ENCODE data around the gene ZNF500. TPM values are rescaled to one million over a fixed set of nuclear protein-coding genes. Genes with fewer than 3 reads are reported as not detected.

Gene ZNF500
- total RNA-seq, 4 donors from 2014 or later = 4.5 to 9.7 (median 8.4) TPM

DNA sequence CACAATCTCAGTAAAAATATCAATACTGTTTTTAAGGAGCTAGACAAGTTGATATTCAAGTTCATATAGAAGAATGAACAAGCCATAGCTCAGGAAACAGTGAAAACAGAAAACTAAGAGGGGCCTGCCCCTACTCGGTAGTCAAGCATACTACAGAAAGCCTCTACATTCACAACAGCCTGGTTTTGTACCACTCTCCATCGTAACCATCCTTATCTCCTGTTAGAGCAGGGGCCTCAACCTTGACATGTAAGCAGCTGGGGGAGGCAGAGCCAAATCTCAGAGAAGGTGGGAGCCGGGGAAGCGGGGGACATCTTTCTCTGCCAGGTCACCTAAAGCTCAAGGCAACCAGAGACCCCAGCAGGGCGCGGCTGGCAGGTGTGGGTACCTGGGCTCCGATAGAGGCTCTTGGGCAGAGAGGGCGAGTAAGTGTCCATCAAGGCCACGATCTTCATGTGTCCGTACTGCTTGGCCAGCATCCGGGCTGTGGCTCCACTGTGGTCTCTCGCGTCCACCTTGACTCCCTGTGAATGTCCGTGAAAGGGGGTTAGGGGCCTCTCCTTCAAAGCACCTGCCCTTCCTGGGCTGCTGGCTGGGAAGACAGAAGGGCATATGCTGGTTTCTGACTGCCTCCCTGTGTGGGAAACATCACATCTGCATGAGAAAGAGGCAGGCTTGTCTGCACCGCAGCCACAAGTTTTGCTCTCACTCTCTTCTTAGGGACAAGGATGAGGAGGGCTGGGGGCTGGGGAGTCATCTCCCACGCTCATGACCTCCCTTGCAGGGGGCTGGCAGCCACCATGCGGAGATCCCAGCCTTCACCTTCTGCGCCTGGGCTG, 53.1 kb downstream of the ZNF500 start:
- no peak overlapping the region for H3K4me3 ChIP-seq
- peaks cover 0 to 90% (median 8%) of the 10 kb centered on the region in 3 donors for H3K36me3 ChIP-seq
- no peaks in the 10 kb centered on the region for H3K4me1 ChIP-seq
- intact Hi-C loops (cut with DNase I) = no loop called here
- no peaks in the 10 kb centered on the region for H3K9me3 ChIP-seq
- no peak for DNase-seq
- WGBS, 2 donors = 87 to 91% methylated on average over 7 to 16 of the region's 18 CpGs
- no peaks in the 10 kb centered on the region for H3K27me3 ChIP-seq
- TF ChIP-seq POLR2A (IDR thresholded peaks at IDR 0.05) = no peak
- no peak overlapping the region for H3K27ac ChIP-seq

DNA sequence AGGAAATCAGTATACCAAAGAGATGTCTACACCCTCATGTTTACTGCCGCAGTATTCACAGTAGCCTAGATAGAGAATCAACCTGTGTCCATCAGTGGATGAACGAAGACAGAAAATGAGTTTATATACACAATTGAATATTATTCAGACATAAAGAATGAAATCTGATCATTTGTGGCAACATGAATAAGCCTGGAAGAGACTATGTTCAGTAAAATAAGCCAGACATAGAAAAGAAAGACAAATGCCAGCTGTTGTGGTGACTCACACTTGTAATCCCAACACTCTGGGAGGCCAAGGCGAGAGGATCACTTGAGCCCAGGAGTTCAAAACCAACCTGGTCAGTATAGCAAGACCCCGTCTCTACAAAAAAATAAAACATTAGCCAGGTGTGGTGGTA, 57.5 kb downstream of the ZNF500 start:
- no peak for TF ChIP-seq POLR2A (IDR thresholded peaks at IDR 0.05)
- TF ChIP-seq, protein P1, sequence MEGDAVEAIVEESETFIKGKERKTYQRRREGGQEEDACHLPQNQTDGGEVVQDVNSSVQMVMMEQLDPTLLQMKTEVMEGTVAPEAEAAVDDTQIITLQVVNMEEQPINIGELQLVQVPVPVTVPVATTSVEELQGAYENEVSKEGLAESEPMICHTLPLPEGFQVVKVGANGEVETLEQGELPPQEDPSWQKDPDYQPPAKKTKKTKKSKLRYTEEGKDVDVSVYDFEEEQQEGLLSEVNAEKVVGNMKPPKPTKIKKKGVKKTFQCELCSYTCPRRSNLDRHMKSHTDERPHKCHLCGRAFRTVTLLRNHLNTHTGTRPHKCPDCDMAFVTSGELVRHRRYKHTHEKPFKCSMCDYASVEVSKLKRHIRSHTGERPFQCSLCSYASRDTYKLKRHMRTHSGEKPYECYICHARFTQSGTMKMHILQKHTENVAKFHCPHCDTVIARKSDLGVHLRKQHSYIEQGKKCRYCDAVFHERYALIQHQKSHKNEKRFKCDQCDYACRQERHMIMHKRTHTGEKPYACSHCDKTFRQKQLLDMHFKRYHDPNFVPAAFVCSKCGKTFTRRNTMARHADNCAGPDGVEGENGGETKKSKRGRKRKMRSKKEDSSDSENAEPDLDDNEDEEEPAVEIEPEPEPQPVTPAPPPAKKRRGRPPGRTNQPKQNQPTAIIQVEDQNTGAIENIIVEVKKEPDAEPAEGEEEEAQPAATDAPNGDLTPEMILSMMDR (IDR thresholded peaks at IDR 0.05) = no peak
- intact Hi-C loops (cut with DNase I) = no loop called here
- Histone ChIP-seq H3K4me1 (peaks cover 0 to 5% (median 0%) of the 10 kb centered on the region in 3 donors), H3K27ac (no peak overlapping the region), H3K9me3 (no peaks in the 10 kb centered on the region), H3K36me3 (peaks cover 0 to 97% (median 26%) of the 10 kb centered on the region in 3 donors), H3K4me3 (no peak overlapping the region), H3K27me3 (no peaks in the 10 kb centered on the region)
- 88 to 92% methylated on average over 4 of the region's 4 CpGs for WGBS, 2 donors
- no peak for DNase-seq

DNA sequence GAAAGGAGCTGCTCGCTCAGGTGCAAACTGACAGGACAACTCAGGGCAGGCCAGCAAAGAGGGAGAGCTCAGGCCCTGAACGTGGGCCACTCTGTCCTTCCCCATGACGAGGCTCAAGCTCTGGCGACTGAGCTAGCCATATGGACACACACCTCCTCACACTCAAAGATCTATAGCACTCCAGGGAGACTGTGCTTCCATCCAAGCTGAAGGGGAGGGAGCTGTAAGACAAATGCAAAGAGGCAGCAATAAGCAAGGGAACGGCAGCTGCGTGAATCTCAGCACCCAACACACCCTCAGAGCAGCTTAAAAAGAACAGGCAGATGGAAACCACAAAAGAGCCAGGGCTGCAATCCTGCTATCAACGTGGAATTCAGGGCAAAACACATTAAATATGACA, 60.1 kb downstream of the ZNF500 start:
- no peaks in the 10 kb centered on the region for H3K9me3 ChIP-seq
- H3K4me3 ChIP-seq = no peak overlapping the region
- 86 to 93% methylated on average over 7 of the region's 7 CpGs for WGBS, 2 donors
- DNase-seq = no peak
- H3K4me1 ChIP-seq = peaks cover 0 to 11% (median 0%) of the 10 kb centered on the region in 3 donors
- H3K27me3 ChIP-seq = no peaks in the 10 kb centered on the region
- H3K27ac ChIP-seq = no peak overlapping the region
- no peak for TF ChIP-seq POLR2A (IDR thresholded peaks at IDR 0.05)
- TF ChIP-seq, protein P1 (IDR thresholded peaks at IDR 0.05) = no peak
- intact Hi-C loops (cut with DNase I) = no loop called here
- peaks cover 5 to 96% (median 33%) of the 10 kb centered on the region in 3 donors for H3K36me3 ChIP-seq

DNA sequence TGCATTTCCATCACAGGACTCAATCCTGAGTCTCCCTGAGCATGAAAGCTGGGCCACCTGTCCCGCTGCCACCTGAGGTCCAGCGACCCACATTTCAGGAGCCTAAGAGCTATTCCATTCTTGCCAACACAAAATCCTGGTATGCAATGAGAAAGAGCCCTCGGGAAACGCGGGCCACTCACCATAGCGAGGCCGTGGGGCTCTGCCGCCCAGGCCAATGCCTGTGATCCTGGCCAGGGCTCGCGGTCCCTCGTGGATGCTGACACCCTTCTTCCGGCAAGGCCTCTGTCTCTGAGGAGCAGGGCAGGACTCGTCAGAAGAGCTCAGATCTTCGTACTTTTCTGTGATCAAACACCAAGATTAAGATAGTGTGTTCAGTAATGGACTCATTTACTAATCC, 62.0 kb downstream of the ZNF500 start:
- Histone ChIP-seq H3K4me3 (no peak overlapping the region), H3K9me3 (no peaks in the 10 kb centered on the region), H3K36me3 (peaks cover 5 to 96% (median 43%) of the 10 kb centered on the region in 3 donors), H3K27me3 (no peaks in the 10 kb centered on the region), H3K4me1 (peaks cover 0 to 26% (median 0%) of the 10 kb centered on the region in 3 donors), H3K27ac (no peak overlapping the region)
- WGBS, 2 donors = 98 to 99% methylated on average over 12 to 14 of the region's 14 CpGs
- DNase-seq = no peak
- intact Hi-C loops (cut with DNase I) = no loop called here
- TF ChIP-seq, protein P1 (IDR thresholded peaks at IDR 0.05) = no peak
- no peak for TF ChIP-seq POLR2A (IDR thresholded peaks at IDR 0.05)

DNA sequence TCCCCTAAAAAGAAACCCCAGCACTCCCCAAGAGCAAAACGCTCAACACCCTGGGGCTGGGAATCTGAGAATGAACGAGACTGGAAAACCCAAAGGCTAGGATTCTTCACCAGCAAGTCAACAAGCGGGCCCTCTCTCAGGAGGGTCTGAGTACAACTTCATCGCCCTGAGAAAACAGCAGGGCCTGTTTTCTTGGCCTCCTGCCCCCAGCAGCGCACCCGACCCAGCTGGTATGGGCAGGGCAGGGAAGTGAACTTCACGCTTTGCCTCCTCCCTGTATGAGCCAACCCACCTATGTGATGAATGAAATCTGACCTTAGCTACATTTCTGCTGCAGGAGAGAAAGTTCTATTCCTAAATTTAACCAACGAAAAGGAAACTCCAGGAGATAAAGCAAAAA, 62.5 kb downstream of the ZNF500 start:
- Histone ChIP-seq H3K36me3 (peaks cover 5 to 96% (median 45%) of the 10 kb centered on the region in 3 donors), H3K4me1 (peaks cover 0 to 26% (median 0%) of the 10 kb centered on the region in 3 donors), H3K27me3 (no peaks in the 10 kb centered on the region), H3K27ac (no peak overlapping the region), H3K4me3 (no peak overlapping the region), H3K9me3 (no peaks in the 10 kb centered on the region)
- intact Hi-C loops (cut with DNase I) = no loop called here
- 76 to 80% methylated on average over 7 to 8 of the region's 8 CpGs for WGBS, 2 donors
- no peak for DNase-seq
- TF ChIP-seq, protein P1 (IDR thresholded peaks at IDR 0.05) = no peak
- TF ChIP-seq POLR2A (IDR thresholded peaks at IDR 0.05) = no peak
